ENCODE measurements around the gene UNC13D. TPM values are rescaled to one million over a fixed set of nuclear protein-coding genes. Genes with fewer than 3 reads are reported as not detected.
A peak's percentile ranks its signal among the peaks of the same experiment; 100 is the strongest.
"Not testable (repeated sequence)": the region's sequence is repeated elsewhere in the genome, so short reads cannot be mapped to it uniquely, and the experiment has no call there.

UNC13D gene
- polyA plus RNA-seq, 1 donor (not counting 4 experiments of a cell fraction or from before 2014, with no cell fraction given) = 0.25 TPM

DNA sequence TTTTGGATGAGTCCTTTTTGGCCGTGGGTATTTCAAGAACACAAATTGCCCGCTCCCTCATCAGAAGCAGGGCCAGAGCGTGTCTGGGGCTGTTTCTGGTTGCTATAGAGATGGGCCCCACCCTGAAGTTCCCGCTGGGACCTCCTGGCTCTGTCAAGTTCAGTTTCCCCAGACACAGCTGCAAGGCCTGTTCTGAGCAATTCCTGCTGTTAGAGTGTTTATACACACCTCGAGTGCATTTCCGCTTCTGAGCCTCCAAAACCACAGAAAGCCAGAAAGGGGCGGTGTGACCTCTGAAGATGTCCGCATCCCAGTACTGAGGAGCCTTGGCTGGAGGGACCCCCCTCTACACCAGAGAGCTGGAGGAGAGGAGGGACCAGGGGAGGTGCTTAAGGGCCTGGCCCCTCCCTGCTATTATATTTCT lies 20.3 kb upstream of the UNC13D start:
- Histone ChIP-seq H3K9me1 (ENCODE audit: control insufficient read depth, extremely low read depth, insufficient read depth, low read length) (no peaks in the 10 kb centered on the region), H3K4me2 (ENCODE audit: control insufficient read depth, extremely low read depth, insufficient read depth, low read depth, low read length) (peak overlapping the region; percentile 77), H3K27ac (ENCODE audit: control insufficient read depth, insufficient read depth, low read length) (peak overlapping the region; percentile 84), H3K9me3 (ENCODE audit: control insufficient read depth, low read depth, low read length) (no peaks in the 10 kb centered on the region), H3K4me1 (ENCODE audit: control insufficient read depth, extremely low read depth, insufficient read depth, low read length) (peaks cover 15% of the 10 kb centered on the region), H3K9ac (ENCODE audit: control insufficient read depth, extremely low read depth, insufficient read depth, low read length) (peak overlapping the region; percentile 69), H2AFZ (ENCODE audit: control insufficient read depth, low read length) (peak overlapping the region; percentile 52), H4K20me1 (ENCODE audit: control insufficient read depth, extremely low read depth, insufficient read depth, low read length) (no peaks in the 10 kb centered on the region), H3K27me3 (ENCODE audit: control insufficient read depth, extremely low read depth, insufficient read depth, low read length) (no peaks in the 10 kb centered on the region), H3K79me2 (ENCODE audit: control insufficient read depth, insufficient read depth, low read length) (no peaks in the 10 kb centered on the region), H3K36me3 (ENCODE audit: control insufficient read depth in 2 of 2, extremely low read depth in 1 of 2, insufficient read depth in 2 of 2, low read length in 2 of 2) (no peaks in the 10 kb centered on the region), H3K4me3 (ENCODE audit: control insufficient read depth in 2 of 3, extremely low read depth in 1 of 3, insufficient read depth in 2 of 3, low read depth in 1 of 3, low read length in 3 of 3) (peak overlapping the region in 2 of 3 experiments; percentile 32 to 45)
- DNase-seq (ENCODE audit: low read depth, low spot score) (no peak), FAIRE-seq (peak; percentile 61)
- TF ChIP-seq EZH2 (IDR thresholded peaks at IDR 0.05; ENCODE audit: low read length) = no peak
- TF ChIP-seq, protein P1, sequence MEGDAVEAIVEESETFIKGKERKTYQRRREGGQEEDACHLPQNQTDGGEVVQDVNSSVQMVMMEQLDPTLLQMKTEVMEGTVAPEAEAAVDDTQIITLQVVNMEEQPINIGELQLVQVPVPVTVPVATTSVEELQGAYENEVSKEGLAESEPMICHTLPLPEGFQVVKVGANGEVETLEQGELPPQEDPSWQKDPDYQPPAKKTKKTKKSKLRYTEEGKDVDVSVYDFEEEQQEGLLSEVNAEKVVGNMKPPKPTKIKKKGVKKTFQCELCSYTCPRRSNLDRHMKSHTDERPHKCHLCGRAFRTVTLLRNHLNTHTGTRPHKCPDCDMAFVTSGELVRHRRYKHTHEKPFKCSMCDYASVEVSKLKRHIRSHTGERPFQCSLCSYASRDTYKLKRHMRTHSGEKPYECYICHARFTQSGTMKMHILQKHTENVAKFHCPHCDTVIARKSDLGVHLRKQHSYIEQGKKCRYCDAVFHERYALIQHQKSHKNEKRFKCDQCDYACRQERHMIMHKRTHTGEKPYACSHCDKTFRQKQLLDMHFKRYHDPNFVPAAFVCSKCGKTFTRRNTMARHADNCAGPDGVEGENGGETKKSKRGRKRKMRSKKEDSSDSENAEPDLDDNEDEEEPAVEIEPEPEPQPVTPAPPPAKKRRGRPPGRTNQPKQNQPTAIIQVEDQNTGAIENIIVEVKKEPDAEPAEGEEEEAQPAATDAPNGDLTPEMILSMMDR (optimal IDR thresholded peaks at IDR 0.05 in 1 of 3, IDR thresholded peaks at IDR 0.05 in 1 of 3, conservative IDR thresholded peaks at IDR 0.05 in 1 of 3; ENCODE audit: extremely low read depth in 1 of 3, insufficient read depth in 2 of 3, low read length in 3 of 3) = no peak
- dilution Hi-C loops (cut with MboI; ENCODE audit: extremely low pct_ligation_motif_present, low sequenced_read_pairs) = no loop called here

DNA sequence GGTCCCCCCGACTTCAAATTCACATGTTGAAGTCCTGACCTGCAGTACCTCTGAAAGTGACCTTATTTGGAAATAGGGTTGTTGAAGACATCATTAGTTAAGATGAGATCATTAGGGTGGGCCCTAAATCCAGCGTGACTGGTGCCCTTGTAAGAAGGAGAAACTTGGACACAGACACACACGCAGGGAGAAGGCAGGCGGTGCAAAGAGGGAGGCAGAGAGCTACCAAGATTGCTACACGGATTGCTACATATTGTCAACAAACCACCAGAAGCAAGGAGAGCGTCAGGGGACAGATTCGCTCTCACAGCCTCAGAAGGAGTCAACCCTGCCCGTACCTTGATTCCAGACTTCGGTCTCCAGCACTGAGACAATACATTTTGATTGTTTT lies 17.7 kb upstream of the UNC13D start:
- no peaks in the 10 kb centered on the region for H3K9me1 ChIP-seq (ENCODE audit: control insufficient read depth, extremely low read depth, insufficient read depth, low read length)
- no peak overlapping the region for H3K4me2 ChIP-seq (ENCODE audit: control insufficient read depth, extremely low read depth, insufficient read depth, low read depth, low read length)
- H3K27me3 ChIP-seq (ENCODE audit: control insufficient read depth, extremely low read depth, insufficient read depth, low read length) = no peaks in the 10 kb centered on the region
- no peak overlapping the region for H3K9ac ChIP-seq (ENCODE audit: control insufficient read depth, extremely low read depth, insufficient read depth, low read length)
- no peaks in the 10 kb centered on the region for H3K9me3 ChIP-seq (ENCODE audit: control insufficient read depth, low read depth, low read length)
- no peak overlapping the region for H3K4me3 ChIP-seq (ENCODE audit: control insufficient read depth in 2 of 3, extremely low read depth in 1 of 3, insufficient read depth in 2 of 3, low read depth in 1 of 3, low read length in 3 of 3)
- no peak overlapping the region for H3K27ac ChIP-seq (ENCODE audit: control insufficient read depth, insufficient read depth, low read length)
- FAIRE-seq (no peak), DNase-seq (ENCODE audit: low read depth, low spot score) (no peak)
- H3K36me3 ChIP-seq (ENCODE audit: control insufficient read depth in 2 of 2, extremely low read depth in 1 of 2, insufficient read depth in 2 of 2, low read length in 2 of 2) = no peaks in the 10 kb centered on the region
- dilution Hi-C loops (cut with MboI; ENCODE audit: extremely low pct_ligation_motif_present, low sequenced_read_pairs) = no loop called here
- peaks cover 15% of the 10 kb centered on the region for H3K4me1 ChIP-seq (ENCODE audit: control insufficient read depth, extremely low read depth, insufficient read depth, low read length)
- no peak for TF ChIP-seq EZH2 (IDR thresholded peaks at IDR 0.05; ENCODE audit: low read length)
- TF ChIP-seq, protein P1 (optimal IDR thresholded peaks at IDR 0.05 in 1 of 3, IDR thresholded peaks at IDR 0.05 in 1 of 3, conservative IDR thresholded peaks at IDR 0.05 in 1 of 3; ENCODE audit: extremely low read depth in 1 of 3, insufficient read depth in 2 of 3, low read length in 3 of 3) = no peak
- no peaks in the 10 kb centered on the region for H3K79me2 ChIP-seq (ENCODE audit: control insufficient read depth, insufficient read depth, low read length)
- H4K20me1 ChIP-seq (ENCODE audit: control insufficient read depth, extremely low read depth, insufficient read depth, low read length) = no peaks in the 10 kb centered on the region
- H2AFZ ChIP-seq (ENCODE audit: control insufficient read depth, low read length) = no peak overlapping the region

- H3K27me3 ChIP-seq (ENCODE audit: control insufficient read depth, extremely low read depth, insufficient read depth, low read length); FAIRE-seq; H3K4me3 ChIP-seq (ENCODE audit: control insufficient read depth in 2 of 3, extremely low read depth in 1 of 3, insufficient read depth in 2 of 3, low read depth in 1 of 3, low read length in 3 of 3); H4K20me1 ChIP-seq (ENCODE audit: control insufficient read depth, extremely low read depth, insufficient read depth, low read length); H3K36me3 ChIP-seq (ENCODE audit: control insufficient read depth in 2 of 2, extremely low read depth in 1 of 2, insufficient read depth in 2 of 2, low read length in 2 of 2); H3K27ac ChIP-seq (ENCODE audit: control insufficient read depth, insufficient read depth, low read length); H3K9me1 ChIP-seq (ENCODE audit: control insufficient read depth, extremely low read depth, insufficient read depth, low read length); H3K9me3 ChIP-seq (ENCODE audit: control insufficient read depth, low read depth, low read length); H3K79me2 ChIP-seq (ENCODE audit: control insufficient read depth, insufficient read depth, low read length); H2AFZ ChIP-seq (ENCODE audit: control insufficient read depth, low read length); dilution Hi-C loops (cut with MboI; ENCODE audit: extremely low pct_ligation_motif_present, low sequenced_read_pairs); DNase-seq (ENCODE audit: low read depth, low spot score); H3K9ac ChIP-seq (ENCODE audit: control insufficient read depth, extremely low read depth, insufficient read depth, low read length); H3K4me2 ChIP-seq (ENCODE audit: control insufficient read depth, extremely low read depth, insufficient read depth, low read depth, low read length): not testable (repeated sequence)
- H3K4me1 ChIP-seq (ENCODE audit: control insufficient read depth, extremely low read depth, insufficient read depth, low read length) = peaks cover 16% of the 10 kb centered on the region
These were observed 15.2 kb upstream of the UNC13D start for GRCh38 chr17:75859358-75859757.
